ENCODE results near the gene DMD. TPM values are rescaled to one million over a fixed set of nuclear protein-coding genes. Genes with fewer than 3 reads are reported as not detected.

DMD gene
- total RNA-seq, 2 experiments from 2014 or later = 0.27 to 0.49 TPM

DNA sequence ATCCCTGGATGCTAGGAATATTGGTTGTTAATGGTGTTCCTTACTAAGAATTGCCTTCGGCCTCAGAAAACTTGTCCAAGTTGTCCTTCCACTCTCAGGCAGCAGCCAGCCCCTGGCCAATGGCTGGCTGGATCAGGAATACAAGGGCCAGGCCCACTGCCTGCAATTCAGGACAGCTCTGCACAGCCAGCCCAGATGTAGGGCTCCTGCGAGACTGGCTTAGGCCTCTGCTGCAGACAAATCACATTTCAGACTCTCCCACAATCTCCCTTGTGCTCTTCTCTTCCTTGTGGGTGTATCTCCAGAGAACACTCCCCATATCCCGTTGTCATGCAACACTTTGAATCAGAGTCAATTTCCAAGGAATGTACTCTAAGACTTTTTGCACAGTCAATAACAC is 1391.9 kb downstream of the DMD start:
- H3K27ac Mint-ChIP-seq = no peak overlapping the region
- TF ChIP-seq, protein P1, sequence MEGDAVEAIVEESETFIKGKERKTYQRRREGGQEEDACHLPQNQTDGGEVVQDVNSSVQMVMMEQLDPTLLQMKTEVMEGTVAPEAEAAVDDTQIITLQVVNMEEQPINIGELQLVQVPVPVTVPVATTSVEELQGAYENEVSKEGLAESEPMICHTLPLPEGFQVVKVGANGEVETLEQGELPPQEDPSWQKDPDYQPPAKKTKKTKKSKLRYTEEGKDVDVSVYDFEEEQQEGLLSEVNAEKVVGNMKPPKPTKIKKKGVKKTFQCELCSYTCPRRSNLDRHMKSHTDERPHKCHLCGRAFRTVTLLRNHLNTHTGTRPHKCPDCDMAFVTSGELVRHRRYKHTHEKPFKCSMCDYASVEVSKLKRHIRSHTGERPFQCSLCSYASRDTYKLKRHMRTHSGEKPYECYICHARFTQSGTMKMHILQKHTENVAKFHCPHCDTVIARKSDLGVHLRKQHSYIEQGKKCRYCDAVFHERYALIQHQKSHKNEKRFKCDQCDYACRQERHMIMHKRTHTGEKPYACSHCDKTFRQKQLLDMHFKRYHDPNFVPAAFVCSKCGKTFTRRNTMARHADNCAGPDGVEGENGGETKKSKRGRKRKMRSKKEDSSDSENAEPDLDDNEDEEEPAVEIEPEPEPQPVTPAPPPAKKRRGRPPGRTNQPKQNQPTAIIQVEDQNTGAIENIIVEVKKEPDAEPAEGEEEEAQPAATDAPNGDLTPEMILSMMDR (IDR thresholded peaks at IDR 0.05) = no peak
- no peaks in the 10 kb centered on the region for H3K27me3 Mint-ChIP-seq
- H3K4me1 Mint-ChIP-seq (ENCODE audit: low read depth) = no peaks in the 10 kb centered on the region
- no peaks in the 10 kb centered on the region for H3K9me3 Mint-ChIP-seq
- no peaks in the 10 kb centered on the region for H3K36me3 Mint-ChIP-seq (ENCODE audit: low read depth)
- DNase-seq (no peak), ATAC-seq (no peak)
- H3K4me3 Mint-ChIP-seq = no peak overlapping the region
- CTCF ChIA-PET = no interaction called here
- intact Hi-C loops (cut with micrococcal nuclease) = no loop called here
- POLR2A ChIA-PET = no interaction called here

GRCh38 chrX:31811106-31811505 is 1400.2 kb downstream of the DMD start:
- POLR2A ChIA-PET = interaction anchor here (0.6 kb wide), 1 partner anchor 21 kb away, joined by 5 read pairs; no protein-coding TSS in a partner anchor
- no peak overlapping the region for H3K27ac Mint-ChIP-seq
- ATAC-seq (no peak), DNase-seq (no peak)
- H3K4me1 Mint-ChIP-seq (ENCODE audit: low read depth) = no peaks in the 10 kb centered on the region
- TF ChIP-seq, protein P1 (IDR thresholded peaks at IDR 0.05) = no peak
- H3K27me3 Mint-ChIP-seq = no peaks in the 10 kb centered on the region
- H3K9me3 Mint-ChIP-seq = no peaks in the 10 kb centered on the region
- no peaks in the 10 kb centered on the region for H3K36me3 Mint-ChIP-seq (ENCODE audit: low read depth)
- intact Hi-C loops (cut with micrococcal nuclease) = no loop called here
- H3K4me3 Mint-ChIP-seq = no peak overlapping the region
- CTCF ChIA-PET = no interaction called here

DNA sequence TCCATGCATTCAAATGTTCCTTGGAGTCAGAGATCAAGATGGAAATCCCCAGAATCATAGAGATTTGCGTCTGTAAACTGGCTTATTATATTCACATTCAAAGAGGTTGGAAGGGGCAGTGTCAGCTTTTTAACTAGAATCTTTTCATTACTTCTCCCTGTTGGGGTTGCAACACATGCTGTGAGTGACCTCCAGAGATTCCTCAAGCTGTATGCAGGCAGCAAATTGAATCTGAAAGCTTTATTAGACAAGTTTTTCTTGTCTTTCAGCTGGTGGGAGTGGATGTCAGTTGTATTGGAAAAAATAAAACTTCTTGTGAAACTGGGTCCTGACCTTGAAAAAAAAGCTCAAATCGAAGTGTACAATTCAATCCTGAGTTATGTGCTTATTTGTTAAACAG is 1403.0 kb downstream of the DMD start:
- H3K9me3 Mint-ChIP-seq = no peaks in the 10 kb centered on the region
- CTCF ChIA-PET = no interaction called here

DNA sequence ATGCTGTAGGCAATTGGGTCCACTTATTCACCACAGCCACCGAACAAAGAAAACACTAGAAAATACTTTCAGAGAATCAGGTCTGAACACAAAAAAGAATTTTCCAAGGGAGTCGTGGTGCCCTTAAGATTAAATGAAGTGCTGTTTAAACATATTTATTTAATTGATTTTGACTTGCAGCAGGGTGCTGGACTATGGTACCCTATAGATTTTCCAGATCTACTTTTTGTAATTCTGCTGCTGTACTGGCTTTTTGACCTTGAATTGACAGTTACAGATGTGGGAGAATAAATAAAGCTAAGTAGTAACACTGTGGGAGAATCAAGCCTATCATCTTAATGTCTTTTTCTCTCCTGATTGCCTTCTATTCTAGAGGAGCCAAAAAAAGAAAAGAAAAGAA is 1404.2 kb downstream of the DMD start:
- Mint-ChIP-seq H3K27me3 (no peaks in the 10 kb centered on the region), H3K4me3 (no peak overlapping the region), H3K36me3 (ENCODE audit: low read depth) (no peaks in the 10 kb centered on the region), H3K4me1 (ENCODE audit: low read depth) (no peaks in the 10 kb centered on the region), H3K27ac (no peak overlapping the region), H3K9me3 (no peaks in the 10 kb centered on the region)
- DNase-seq = no peak
- POLR2A ChIA-PET = no interaction called here
- CTCF ChIA-PET = no interaction called here
- TF ChIP-seq, protein P1 (IDR thresholded peaks at IDR 0.05) = no peak
- ATAC-seq = no peak
- intact Hi-C loops (cut with micrococcal nuclease) = no loop called here

More for the DNA sequence above, 1403.0 kb downstream of the DMD start:
- TF ChIP-seq, protein P1 (IDR thresholded peaks at IDR 0.05) = no peak
- no peaks in the 10 kb centered on the region for H3K27me3 Mint-ChIP-seq
- no peaks in the 10 kb centered on the region for H3K4me1 Mint-ChIP-seq (ENCODE audit: low read depth)
- POLR2A ChIA-PET = no interaction called here
- no peak overlapping the region for H3K27ac Mint-ChIP-seq
- H3K36me3 Mint-ChIP-seq (ENCODE audit: low read depth) = no peaks in the 10 kb centered on the region
- no peak overlapping the region for H3K4me3 Mint-ChIP-seq
- intact Hi-C loops (cut with micrococcal nuclease) = no loop called here
- ATAC-seq (no peak), DNase-seq (no peak)

- intact Hi-C loops (cut with micrococcal nuclease) = no loop called here
- TF ChIP-seq, protein P1 (IDR thresholded peaks at IDR 0.05) = no peak
- no peak overlapping the region for H3K27ac Mint-ChIP-seq
- no peak for ATAC-seq
- no peaks in the 10 kb centered on the region for H3K27me3 Mint-ChIP-seq
- H3K4me3 Mint-ChIP-seq = no peak overlapping the region
- CTCF ChIA-PET = no interaction called here
- DNase-seq = no peak
- no peaks in the 10 kb centered on the region for H3K4me1 Mint-ChIP-seq (ENCODE audit: low read depth)
- POLR2A ChIA-PET = no interaction called here
- H3K9me3 Mint-ChIP-seq = no peaks in the 10 kb centered on the region
- H3K36me3 Mint-ChIP-seq (ENCODE audit: low read depth) = no peaks in the 10 kb centered on the region
Measured at GRCh38 chrX:31805781-31806180, 1405.6 kb downstream of the DMD start.
